Measurements from ENCODE around the gene ANTXR2.
"Not testable (repeated sequence)": the region's sequence is repeated elsewhere in the genome, so short reads cannot be mapped to it uniquely, and the experiment has no call there.

The ANTXR2 gene

GRCh38 chr4:79897174-79897573 lies 175.9 kb downstream of the ANTXR2 start:
- no peak overlapping the region for H3K4me3 ChIP-seq (ENCODE audit: low read length)
- H4K20me1 ChIP-seq (ENCODE audit: insufficient read depth, low read length): no peaks in the 10 kb centered on the region
- no peaks in the 10 kb centered on the region for H3F3A ChIP-seq (ENCODE audit: insufficient read depth, low read length)
- no peaks in the 10 kb centered on the region for H3K9me3 ChIP-seq (replicated peaks; ENCODE audit: insufficient read depth, low read length)
- H3K4me1 ChIP-seq (ENCODE audit: low read length): no peaks in the 10 kb centered on the region
- no peak overlapping the region for H2AFZ ChIP-seq (ENCODE audit: low read length)
- H3K27me3 ChIP-seq (replicated peaks; ENCODE audit: insufficient read depth, low read length): no peaks in the 10 kb centered on the region
- no peak overlapping the region for H3K4me2 ChIP-seq (ENCODE audit: low read depth, low read length)
- DNase-seq: no peak
- no peaks in the 10 kb centered on the region for H3K9me2 ChIP-seq (replicated peaks; ENCODE audit: insufficient read depth, low read length)
- H3K79me2 ChIP-seq (ENCODE audit: low read length): no peaks in the 10 kb centered on the region
- no peaks in the 10 kb centered on the region for H3K36me3 ChIP-seq (replicated peaks; ENCODE audit: insufficient read depth, low read length)
- no peak overlapping the region for H3K9ac ChIP-seq (ENCODE audit: low read length)
- TF ChIP-seq CTCF (IDR thresholded peaks at IDR 0.05; ENCODE audit: low read length) (no peak), EZH2 (optimal IDR thresholded peaks at IDR 0.05; ENCODE audit: low read depth, low read length) (no peak), EZH2phosphoT487 (IDR thresholded peaks at IDR 0.05; ENCODE audit: low read length) (no peak)
- no peak overlapping the region for H3K27ac ChIP-seq (ENCODE audit: low read length)

DNA sequence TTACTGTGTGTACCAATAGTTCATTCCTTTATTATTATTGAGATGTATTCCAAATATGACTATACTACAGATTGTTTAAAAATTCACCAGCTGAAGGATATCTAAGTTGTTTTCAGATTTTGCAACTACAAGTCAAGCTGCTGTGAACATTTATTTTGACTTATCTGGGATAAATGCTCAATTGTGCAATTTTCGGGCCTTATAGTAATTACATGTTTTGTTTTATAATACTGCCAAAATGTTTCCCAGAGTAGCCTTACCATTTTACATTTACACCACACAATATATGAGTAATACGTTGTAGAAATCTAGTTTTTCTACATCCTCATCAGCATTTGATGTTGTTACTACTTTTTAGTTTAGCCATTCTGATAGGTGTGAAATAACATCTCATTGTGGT lies 179.6 kb downstream of the ANTXR2 start:
- Histone ChIP-seq H3K4me3 (ENCODE audit: low read length) (no peak overlapping the region), H3K9me2 (replicated peaks; ENCODE audit: insufficient read depth, low read length) (no peaks in the 10 kb centered on the region), H3K79me2 (ENCODE audit: low read length) (no peaks in the 10 kb centered on the region), H3K9ac (ENCODE audit: low read length) (no peak overlapping the region), H3K27me3 (replicated peaks; ENCODE audit: insufficient read depth, low read length) (no peaks in the 10 kb centered on the region), H3F3A (ENCODE audit: insufficient read depth, low read length) (no peaks in the 10 kb centered on the region), H3K36me3 (replicated peaks; ENCODE audit: insufficient read depth, low read length) (no peaks in the 10 kb centered on the region), H3K9me3 (replicated peaks; ENCODE audit: insufficient read depth, low read length) (no peaks in the 10 kb centered on the region), H3K4me1 (ENCODE audit: low read length) (no peaks in the 10 kb centered on the region), H4K20me1 (ENCODE audit: insufficient read depth, low read length) (no peaks in the 10 kb centered on the region), H2AFZ (ENCODE audit: low read length) (no peak overlapping the region), H3K4me2 (ENCODE audit: low read depth, low read length) (no peak overlapping the region), H3K27ac (ENCODE audit: low read length) (no peak overlapping the region)
- no peak for DNase-seq
- TF ChIP-seq EZH2phosphoT487 (IDR thresholded peaks at IDR 0.05; ENCODE audit: low read length): no peak
- no peak for TF ChIP-seq CTCF (IDR thresholded peaks at IDR 0.05; ENCODE audit: low read length)
- TF ChIP-seq EZH2 (optimal IDR thresholded peaks at IDR 0.05; ENCODE audit: low read depth, low read length): no peak

GRCh38 chr4:79889026-79889425 lies 184.0 kb downstream of the ANTXR2 start:
- H3K4me3 ChIP-seq (ENCODE audit: low read length); H2AFZ ChIP-seq (ENCODE audit: low read length); DNase-seq; H4K20me1 ChIP-seq (ENCODE audit: insufficient read depth, low read length); H3K36me3 ChIP-seq (replicated peaks; ENCODE audit: insufficient read depth, low read length); H3F3A ChIP-seq (ENCODE audit: insufficient read depth, low read length); H3K27me3 ChIP-seq (replicated peaks; ENCODE audit: insufficient read depth, low read length); H3K4me1 ChIP-seq (ENCODE audit: low read length); H3K9me3 ChIP-seq (replicated peaks; ENCODE audit: insufficient read depth, low read length); H3K9ac ChIP-seq (ENCODE audit: low read length); H3K9me2 ChIP-seq (replicated peaks; ENCODE audit: insufficient read depth, low read length); H3K27ac ChIP-seq (ENCODE audit: low read length); H3K4me2 ChIP-seq (ENCODE audit: low read depth, low read length); H3K79me2 ChIP-seq (ENCODE audit: low read length): not testable (repeated sequence)

DNA sequence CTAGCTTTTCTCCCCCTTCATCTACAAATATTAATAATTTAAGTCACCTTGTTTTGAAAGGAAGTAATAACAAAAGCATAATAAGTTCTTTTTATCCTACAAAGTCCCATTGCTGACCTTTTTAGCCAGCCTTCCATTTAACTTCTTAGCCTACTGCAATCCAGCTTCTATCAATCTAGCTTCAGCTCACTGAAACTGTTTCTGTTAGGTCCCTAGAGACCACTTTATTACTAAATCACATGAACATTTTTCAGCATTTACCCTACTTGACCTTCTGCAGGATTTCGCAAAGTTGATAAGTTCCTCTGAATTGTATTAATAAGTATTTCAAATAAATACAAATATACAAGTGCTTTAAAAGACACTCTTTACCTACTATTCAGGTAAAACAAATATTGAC lies 186.5 kb downstream of the ANTXR2 start:
- Histone ChIP-seq H4K20me1 (ENCODE audit: insufficient read depth, low read length) (no peaks in the 10 kb centered on the region), H3K4me2 (ENCODE audit: low read depth, low read length) (no peak overlapping the region), H3K4me1 (ENCODE audit: low read length) (no peaks in the 10 kb centered on the region), H3K27me3 (replicated peaks; ENCODE audit: insufficient read depth, low read length) (no peaks in the 10 kb centered on the region), H3K27ac (ENCODE audit: low read length) (no peak overlapping the region), H2AFZ (ENCODE audit: low read length) (no peak overlapping the region), H3K9ac (ENCODE audit: low read length) (no peak overlapping the region), H3K79me2 (ENCODE audit: low read length) (no peaks in the 10 kb centered on the region), H3K36me3 (replicated peaks; ENCODE audit: insufficient read depth, low read length) (no peaks in the 10 kb centered on the region), H3K4me3 (ENCODE audit: low read length) (no peak overlapping the region), H3K9me2 (replicated peaks; ENCODE audit: insufficient read depth, low read length) (no peaks in the 10 kb centered on the region), H3K9me3 (replicated peaks; ENCODE audit: insufficient read depth, low read length) (no peaks in the 10 kb centered on the region), H3F3A (ENCODE audit: insufficient read depth, low read length) (no peaks in the 10 kb centered on the region)
- no peak for DNase-seq
- TF ChIP-seq EZH2phosphoT487 (IDR thresholded peaks at IDR 0.05; ENCODE audit: low read length): no peak
- no peak for TF ChIP-seq CTCF (IDR thresholded peaks at IDR 0.05; ENCODE audit: low read length)
- TF ChIP-seq EZH2 (optimal IDR thresholded peaks at IDR 0.05; ENCODE audit: low read depth, low read length): no peak

Measured in MM.1S (cell line).